SKM-1 (cell line): ENCODE measurements around the gene FAM222B.
"Not testable (repeated sequence)": the region's sequence is repeated elsewhere in the genome, so short reads cannot be mapped to it uniquely, and the experiment has no call there.

Experiments
- DNase-seq: peaks from one replicate; lab custom pipeline; 2025; ENCODE audit not compliant: unreplicated experiment; lab: John Stamatoyannopoulos, UW

The FAM222B gene

DNA sequence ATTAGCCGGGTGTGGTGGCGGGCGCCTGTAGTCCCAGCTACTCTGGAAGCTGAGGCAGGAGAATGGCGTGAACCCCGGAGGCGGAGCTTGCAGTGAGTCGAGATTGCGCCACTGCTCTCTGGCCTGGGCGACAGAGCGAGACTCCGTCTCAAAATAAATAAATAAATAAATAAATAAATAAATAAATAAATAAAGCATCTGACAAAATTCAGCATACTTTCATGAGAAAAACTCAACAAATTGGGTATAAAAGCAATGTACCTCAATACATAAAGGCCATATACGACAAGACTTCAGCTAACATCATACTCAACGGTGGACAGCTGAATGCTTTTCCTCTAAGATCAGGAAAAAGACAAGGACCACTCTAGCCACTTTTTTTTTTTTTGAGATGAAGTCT is 63.0 kb downstream of the FAM222B start:
- not testable (repeated sequence) for DNase-seq

DNA sequence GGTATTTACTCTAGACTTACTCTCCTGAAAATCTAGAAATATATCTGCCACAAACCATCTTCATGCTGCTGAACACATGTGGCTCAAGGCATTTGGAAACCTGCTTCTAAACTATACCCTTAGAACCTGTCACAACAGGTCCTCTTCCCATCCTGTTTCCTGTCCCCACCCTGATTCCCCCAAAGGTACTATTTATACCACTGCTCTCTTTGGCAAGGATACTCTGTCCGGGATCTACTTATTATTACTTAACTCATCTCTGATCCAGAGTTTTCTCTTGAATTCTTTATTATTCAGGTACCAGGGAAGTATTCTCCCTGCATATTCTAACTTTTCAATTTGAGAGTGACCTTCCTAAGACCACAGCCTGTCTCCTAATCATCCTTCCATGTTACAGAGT is 65.4 kb downstream of the FAM222B start:
- DNase-seq: no peak

DNA sequence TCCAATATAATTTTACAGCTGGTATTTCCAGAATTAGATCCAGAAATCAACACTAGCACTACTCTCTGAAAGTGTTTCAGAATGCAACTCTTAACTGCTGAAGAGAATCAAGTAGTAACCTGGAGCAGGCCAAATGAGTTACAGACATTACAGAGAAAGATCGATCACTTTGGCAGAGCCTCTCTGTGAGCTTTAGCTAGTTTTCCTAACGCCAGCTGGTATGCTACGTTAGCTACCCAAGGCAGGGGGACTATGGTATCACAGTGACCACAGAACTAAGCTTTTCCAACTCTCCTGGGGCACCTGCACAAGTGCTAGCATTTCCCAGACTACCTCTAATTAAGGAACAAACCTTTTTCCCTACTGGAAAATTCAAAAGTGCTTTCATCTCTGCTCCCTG is 68.4 kb downstream of the FAM222B start:
- no peak for DNase-seq

DNA sequence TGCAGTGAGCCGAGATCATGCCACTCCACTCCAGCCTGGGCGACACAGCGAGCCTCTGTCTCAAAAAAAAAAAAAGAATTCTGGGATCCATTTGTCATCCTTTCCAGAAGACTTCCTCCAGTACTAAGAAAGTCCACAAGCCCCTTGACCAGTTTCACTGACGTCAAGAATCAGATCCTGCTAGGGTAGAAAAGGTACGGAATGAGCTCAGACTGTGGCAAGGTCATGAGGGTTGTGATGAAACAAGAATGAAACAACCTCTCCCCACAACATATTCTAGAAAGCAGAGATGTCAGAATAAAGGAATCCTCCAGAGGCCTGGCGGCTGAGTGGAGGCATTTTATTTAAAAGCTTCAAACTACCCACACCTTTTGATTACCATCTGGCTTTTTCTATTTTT is 68.9 kb downstream of the FAM222B start:
- DNase-seq: no peak

DNA sequence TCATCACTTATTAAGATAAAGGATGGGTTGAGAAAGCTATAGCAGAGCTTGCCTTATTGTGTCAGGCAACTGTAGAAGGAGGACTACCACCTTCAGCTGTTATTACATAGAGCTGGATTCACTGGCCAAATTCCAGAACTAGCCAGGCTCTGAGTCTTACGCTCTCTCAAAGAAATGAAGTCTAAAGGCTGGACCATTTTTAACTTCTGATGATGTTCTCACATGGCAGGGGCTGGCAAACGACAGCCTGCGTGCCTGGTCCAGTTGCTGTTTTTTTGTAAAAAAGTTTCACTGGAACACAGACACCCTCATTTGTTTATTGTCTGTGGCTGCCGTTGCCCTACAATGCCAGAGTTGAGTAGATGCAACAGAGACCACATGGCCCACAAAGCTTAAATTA is 77.6 kb downstream of the FAM222B start:
- DNase-seq: no peak

DNA sequence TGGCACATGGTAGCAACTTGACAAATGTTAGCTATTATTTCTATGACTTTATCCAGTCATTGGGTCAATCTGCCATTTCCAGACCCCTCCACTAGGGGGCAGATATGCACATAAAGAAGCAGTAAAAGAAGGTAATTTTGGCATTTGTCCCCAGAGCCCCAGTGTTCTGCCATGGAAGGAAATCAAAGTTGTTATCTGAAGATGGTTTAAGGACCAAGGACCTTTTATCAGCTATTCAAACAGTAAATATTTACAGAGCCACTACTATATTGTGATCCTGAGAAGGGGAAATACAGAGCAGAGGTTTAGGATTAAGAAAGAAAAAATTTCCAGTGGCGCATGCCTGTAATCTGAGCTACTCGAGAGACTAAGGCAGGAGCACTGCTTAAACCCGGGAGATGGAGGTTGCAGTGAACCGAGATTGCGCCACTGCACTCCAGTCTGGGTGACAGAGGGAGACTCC is 78.8 kb downstream of the FAM222B start:
- peak; percentile 51 for DNase-seq

DNA sequence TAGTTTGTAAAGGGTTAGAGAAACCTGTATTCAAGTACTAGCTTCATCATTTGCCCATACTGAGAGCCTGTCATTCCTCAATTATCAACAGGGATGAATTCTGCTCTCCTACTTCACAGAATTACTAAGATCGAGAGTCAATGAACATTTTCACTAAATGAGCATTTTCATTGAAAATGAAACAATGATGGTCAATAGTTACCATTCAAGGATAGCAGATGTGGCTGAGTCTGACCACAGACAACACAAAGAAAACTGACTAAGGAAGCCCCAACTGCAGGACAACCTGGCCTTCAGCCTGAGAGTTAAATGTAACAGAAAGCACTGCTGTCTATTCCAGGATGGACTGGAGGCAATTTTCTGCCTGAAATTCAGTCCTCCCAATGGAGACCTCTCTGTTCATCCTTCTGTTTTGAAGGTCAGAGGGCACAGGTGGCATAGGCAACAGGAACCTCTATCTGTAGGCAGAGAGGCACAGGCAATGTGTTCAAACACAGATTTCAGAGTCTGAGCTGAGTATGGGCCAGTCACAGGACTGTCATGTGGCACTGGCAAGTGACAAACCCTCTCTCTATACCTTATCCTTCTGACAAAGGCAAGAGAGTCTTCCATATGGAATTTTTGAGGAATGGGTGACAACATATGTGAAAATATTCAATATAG is 79.3 kb downstream of the FAM222B start:
- no peak for DNase-seq

DNA sequence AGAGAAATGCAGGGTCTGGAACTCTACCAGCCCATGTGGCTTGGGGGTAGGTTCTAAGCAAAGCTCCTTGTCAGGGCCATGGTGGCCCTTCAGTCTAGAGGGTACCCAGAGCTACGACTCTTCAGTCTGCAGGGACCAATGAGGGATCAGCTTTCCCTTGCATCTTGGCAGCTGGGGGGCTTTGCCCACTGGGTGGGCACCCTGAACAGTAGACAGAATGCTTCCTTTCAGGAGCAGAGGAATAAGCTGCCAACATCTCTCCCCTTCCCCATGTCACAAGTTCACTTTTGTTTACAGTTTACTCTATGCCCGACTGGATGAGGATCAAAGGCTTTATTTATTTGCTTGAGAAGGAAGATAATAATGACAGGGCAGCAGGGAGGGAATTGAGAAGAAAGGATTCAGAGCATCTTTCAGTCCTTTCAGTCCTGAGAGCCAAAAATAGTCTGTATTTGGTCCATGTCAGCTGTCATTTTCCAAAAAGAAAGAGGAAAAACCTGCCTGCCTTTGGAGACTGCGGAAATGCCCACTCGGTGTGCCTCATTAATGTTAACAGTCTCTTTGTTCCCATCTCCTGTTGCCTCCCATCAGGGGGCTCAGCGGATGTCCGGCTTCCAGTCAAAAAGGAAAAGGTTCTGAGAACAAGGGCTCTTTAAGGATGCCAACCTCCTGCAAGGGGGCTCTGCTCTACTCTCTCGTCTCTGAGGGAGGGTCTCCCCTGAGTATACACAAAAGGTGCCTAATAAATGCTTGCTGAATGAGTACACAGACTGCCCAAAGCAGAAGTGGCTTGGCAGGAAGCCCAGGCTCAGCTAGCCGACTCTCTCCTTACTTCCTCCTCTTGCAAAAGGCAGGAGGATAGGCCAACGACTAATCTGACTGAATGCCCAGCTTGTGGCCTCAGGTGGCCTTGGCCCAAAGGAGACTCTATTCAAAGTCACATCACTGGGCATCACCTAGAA is 81.7 kb downstream of the FAM222B start:
- peak; percentile 81 for DNase-seq

DNA sequence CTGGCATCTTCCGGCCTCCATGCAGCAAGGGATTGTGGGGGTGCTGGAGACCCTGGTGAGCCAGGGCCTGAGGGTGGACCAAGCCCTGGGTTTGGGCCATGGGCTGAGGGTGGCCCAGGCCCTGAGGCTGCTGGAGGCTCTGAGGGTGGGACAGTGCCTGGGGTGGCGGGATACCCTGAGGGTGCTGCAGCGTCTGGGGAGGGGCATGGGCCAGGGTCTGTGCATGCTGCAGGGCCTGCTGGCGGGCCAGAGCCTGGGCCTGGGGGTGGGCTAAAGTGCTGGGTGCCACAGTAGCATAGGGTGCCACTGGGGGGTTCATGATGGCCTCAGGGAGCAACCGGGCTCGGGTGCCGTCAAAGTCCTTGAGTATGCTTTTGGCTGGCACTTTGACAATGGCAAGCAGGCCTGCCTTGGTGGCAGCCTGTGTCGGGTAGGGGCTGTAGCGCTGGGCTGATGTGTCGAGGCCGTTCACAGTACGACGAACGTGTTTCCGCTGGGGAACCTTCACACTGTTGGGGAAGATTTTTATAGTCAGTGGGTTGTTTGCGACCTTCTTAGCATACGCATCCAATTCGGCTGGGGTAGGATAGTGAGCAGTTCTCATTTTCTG is 83.2 kb downstream of the FAM222B start:
- DNase-seq: no peak

DNA sequence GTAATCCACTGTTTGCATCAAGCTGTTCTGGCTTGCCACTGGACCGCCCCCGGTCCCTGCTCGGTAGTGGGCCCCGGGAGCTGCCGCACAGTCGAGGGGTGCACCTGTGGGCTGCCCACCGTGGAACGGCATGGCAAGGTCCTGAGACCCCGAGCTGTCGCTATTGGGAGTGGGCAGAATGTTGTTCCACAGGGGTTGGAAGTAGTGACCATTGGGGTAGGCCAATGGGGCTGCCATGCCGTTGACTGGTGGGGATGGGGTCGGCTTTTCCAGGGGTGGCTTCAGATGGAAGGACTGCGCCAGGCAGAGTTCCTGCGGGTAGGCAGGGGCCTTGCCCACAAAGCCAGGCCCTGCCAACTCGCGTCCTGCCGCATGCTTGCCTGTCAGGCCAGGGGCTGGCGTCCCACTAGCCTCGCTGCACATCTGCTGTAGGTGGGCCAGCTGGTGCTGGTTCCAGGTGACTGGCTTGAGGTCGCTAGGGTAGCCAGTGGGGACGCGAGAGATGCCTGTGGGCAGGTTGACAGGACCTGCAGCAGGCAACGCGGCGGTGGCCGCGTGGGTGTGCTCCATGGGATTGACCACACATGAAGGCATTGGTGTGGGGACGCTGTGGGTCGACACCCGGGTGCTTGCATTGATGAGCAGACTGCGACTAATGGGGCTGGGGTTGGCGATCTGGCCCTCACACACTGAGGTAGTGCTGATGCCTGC is 84.0 kb downstream of the FAM222B start:
- DNase-seq: no peak

DNA sequence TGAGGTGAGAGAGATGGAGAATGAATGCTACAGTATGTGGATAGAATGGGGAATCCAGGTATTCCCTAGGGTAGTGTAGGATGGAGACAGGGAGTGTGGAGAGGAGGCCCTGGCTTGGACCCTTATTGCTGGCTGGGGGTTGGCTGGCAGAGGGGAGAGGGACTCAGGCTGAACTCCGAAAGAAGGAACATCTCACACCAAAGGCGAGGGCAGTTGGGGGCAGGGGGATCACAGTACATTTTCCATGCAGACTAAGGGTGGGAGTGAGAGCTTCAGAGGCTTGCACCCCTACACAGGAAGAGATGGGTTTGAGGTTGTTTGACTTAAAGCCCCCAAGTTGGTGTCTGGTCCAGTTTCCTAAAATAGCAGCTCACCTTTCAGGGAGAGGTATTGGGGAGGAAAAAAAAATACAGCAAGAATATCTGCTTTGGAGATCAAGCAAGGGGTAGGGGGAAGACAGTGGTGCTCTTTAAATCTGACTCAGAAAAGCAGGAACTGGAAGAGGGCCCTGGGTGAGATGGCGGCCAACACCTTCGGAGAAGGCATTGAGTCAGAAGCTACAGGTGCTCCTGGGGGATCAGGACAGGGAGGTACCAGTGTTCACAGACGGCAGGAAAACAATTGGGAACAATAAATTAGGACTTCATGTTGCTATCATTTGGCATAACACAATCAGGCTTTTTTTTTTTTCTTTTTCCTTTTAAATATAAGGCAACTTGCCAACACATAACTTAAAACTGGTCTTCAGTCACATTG is 86.4 kb downstream of the FAM222B start:
- no peak for DNase-seq

DNA sequence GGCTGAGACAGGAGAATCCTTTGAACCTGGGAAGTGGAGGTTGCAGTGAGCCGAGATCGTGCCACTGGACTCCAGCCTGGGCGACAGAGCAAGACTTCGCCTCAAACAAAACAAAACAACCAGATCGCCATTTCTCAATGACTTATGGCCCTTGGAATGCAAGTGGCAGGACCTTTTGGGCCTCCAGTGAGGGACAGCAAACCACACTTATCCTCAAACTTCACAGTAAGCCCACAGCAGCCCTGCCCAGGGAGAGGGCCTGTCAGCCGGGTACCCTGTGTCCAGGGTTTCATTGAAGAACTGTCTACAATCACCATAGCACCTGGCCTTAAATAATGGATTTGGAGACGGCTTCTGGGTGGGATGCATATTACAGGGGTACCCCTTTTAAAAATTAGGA is 87.1 kb downstream of the FAM222B start:
- no peak for DNase-seq

DNA sequence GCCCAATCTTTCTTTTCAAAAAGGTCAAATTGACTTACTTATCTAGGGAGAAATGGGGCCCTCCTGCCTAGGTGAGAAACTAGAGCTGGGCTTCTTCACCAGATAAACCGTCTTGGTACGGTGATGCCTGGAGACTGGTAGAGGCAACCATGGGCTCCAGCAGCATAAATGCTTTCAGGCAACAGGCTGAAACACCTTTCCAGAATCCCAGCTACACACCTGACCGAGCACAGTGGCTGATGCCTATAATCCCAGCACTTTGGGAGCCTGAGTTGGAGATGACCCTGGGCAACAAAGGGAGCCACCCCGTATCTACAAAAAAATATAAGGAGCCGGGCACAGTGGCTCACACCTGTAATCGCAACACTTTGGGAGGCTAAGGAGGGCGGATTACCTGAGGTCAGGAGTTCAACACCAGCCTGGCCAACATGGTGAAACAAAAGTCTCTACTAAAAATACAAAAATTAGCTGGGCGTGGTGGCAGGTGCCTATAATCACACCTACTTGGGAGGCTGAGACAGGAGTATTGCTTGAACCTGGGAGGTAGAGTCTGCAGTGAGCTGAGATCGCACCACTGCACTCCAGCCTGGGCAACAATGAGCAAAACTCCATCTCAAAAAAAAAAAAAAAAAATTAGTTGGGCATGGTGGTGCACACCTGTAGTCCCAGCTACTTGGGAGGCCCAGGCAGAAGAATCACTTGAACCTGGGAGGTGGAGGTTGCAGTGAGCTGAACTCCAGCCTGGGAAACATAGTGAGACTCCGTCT is 90.8 kb downstream of the FAM222B start:
- DNase-seq: no peak

DNA sequence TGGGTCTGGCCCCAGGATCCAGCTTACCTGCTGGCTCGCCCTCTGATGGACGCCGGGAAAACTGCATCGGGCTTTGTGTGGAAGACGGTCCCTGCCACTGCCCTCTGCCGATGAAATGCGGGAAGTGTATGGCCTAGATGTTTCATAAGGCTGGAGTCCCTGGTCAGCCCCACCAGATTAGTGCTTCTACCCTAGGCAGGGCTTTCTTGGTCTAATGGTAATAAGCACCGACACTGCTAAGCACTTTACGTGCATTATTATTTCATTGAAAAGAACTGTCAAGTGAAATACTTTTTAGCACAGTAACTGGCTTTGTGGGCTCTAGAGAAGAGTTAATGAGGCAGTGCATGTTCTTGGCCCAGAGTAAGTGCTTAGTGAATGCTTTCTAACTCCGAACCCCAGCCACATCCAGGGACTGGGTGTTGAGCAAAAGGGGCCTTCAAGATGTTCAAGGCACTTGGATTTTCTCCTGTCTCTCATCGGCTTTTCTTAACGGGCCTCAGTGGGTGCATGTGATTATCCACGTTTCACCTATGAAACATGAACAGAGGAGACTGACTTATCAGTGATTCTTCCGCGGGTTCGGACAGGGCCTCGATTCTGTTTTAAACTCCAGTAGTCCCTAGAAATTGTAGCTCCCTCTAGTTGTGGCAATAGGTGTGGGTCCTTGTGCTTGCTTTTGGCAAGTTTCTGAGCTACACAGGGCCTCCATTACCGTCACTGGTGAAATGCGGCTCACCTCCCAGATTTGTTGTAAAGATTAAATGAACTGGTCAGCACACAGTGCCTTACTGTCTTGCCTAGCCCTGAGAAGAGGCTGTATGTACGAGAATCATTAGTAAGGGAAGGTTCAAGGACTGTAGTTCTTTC is 92.2 kb downstream of the FAM222B start:
- peak; percentile 85 for DNase-seq

DNA sequence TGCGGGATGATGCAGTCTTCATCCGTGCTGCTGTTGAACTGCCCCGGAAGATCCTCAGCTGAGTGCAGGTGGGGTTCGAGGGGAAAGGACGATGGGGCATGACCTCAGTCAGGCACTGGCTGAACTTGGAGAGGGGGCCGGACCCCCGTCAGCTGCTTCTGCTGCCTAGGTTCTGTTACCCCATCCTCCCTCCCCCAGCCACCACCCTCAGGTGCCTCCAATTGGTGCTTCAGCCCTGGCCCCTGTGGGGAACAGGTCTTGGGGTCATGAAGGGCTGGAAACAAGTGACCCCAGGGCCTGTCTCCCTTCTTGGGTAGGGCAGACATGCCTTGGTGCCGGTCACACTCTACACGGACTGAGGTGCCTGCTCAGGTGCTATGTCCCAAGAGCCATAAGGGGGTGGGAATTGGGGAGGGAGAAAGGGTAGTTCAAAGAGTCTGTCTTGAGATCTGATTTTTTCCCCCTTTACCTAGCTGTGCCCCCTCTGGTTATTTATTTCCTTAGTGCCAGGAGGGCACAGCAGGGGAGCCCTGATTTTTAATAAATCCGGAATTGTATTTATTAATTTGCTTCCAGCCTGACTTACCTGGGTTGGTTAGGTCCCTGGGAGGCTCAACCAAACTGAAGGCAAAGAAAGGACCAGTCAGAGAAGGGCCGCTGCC is 92.9 kb downstream of the FAM222B start:
- DNase-seq: no peak

DNA sequence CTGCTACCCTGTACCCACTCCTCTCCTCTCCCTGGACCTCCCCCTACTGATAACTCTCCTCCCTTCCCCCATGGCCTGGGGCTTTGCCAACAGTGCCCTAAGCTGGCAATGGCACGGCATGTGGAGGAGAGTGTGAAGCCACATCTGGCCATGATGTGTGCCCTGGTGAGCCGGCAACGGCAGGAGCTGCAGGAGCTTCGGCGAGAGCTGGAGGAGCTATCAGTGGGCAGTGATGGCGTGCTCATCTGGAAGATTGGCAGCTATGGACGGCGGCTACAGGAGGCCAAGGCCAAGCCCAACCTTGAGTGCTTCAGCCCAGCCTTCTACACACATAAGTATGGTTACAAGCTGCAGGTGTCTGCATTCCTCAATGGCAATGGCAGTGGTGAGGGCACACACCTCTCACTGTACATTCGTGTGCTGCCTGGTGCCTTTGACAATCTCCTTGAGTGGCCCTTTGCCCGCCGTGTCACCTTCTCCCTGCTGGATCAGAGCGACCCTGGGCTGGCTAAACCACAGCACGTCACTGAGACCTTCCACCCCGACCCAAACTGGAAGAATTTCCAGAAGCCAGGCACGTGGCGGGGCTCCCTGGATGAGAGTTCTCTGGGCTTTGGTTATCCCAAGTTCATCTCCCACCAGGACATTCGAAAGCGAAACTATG is 93.6 kb downstream of the FAM222B start:
- DNase-seq: no peak

DNA sequence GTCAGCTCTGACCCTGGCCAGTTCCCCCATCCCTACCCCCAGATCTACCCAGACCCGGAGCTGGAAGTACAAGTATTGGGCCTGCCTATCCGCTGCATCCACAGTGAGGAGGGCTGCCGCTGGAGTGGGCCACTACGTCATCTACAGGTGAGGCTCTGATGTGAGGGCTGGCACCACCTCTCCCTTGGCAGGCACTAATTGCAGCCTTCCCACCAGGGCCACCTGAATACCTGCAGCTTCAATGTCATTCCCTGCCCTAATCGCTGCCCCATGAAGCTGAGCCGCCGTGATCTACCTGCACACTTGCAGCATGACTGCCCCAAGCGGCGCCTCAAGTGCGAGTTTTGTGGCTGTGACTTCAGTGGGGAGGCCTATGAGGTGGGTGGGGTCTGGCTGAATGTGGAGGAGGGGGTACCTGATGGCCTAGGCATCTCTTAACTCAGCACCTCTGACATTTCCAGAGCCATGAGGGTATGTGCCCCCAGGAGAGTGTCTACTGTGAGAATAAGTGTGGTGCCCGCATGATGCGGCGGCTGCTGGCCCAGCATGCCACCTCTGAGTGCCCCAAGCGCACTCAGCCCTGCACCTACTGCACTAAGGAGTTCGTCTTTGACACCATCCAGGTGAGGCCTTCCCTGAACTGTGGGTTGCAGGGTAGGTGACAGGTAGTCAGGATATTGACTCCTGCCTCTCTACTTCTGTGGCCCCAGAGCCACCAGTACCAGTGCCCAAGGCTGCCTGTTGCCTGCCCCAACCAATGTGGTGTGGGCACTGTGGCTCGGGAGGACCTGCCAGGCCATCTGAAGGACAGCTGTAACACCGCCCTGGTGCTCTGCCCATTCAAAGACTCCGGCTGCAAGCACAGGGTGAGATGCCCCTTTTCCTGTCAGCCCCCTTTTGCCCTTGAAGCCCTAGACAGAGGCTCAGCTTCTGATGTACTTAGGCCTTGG is 94.5 kb downstream of the FAM222B start:
- DNase-seq: no peak
